SK-N-SH (cell line): ENCODE measurements around the gene POU4F3. TPM values are rescaled to one million over a fixed set of nuclear protein-coding genes. Genes with fewer than 3 reads are reported as not detected.

Experiments used
- CTCF ChIA-PET: fragments of 300-600, 350-600 bp; formaldehyde crosslinking; extraction: SDS; loops from one replicate; lab custom pipeline; 2021; lab: Yijun Ruan, JAX
- POLR2A ChIA-PET: fragments of 350-600 bp; sonication (Branson Sonifier 250); formaldehyde crosslinking; extraction: SDS; loops from one replicate; lab custom pipeline; 2020; ENCODE audit warnings: antibody characterized with exemption, inconsistent platforms; lab: Yijun Ruan, JAX
- DNase-seq: peaks from one replicate; pipeline ENCODE4 v3.0.0; 2012
- H2AFZ ChIP-seq: fragments of 200-600 bp; sonication (generic); 2 replicates; pipeline ENCODE4 v1.8.1; 2016; ENCODE audit warnings: antibody characterized with exemption, mild to moderate bottlenecking, low read depth
- H3F3A ChIP-seq: fragments of 200-600 bp; sonication (generic); replicated peaks from 2 replicates; pipeline ENCODE3; 2016; ENCODE audit warnings: antibody characterized with exemption, mild to moderate bottlenecking; ENCODE audit not compliant: insufficient read depth
- H3K27ac ChIP-seq, 2 experiments: fragments of 200-500 bp in 1 of 2; fragments of 200-600 bp in 1 of 2; sonication (Bioruptor generic) in 1 of 2; sonication (generic), shearing (Covaris generic) in 1 of 2; 2 replicates each; pipeline versions ENCODE4 v1.5.1 to v1.6.1; 2014 to 2016; ENCODE audit warnings: low read depth in 2 of 2, inconsistent platforms in 1 of 2, low read length in 1 of 2, mild to moderate bottlenecking in 1 of 2, mixed read lengths in 1 of 2
- H3K27me3 ChIP-seq: fragments of 200-600 bp; sonication (generic), shearing (Covaris generic); 2 replicates; pipeline ENCODE4 v1.6.1; 2016; ENCODE audit warnings: mixed run types; ENCODE audit not compliant: insufficient read depth
- H3K36me3 ChIP-seq, 2 experiments: fragments of 200-500 bp in 1 of 2; fragments of 200-600 bp in 1 of 2; sonication (Bioruptor generic) in 1 of 2; sonication (generic) in 1 of 2; replicated peaks in 1 of 2; 2 replicates each; pipeline versions ENCODE3 to v1.5.1; 2014 to 2016; ENCODE audit warnings: low read length in 1 of 2, mild to moderate bottlenecking in 1 of 2; ENCODE audit not compliant: insufficient read depth in 2 of 2, control insufficient read depth in 1 of 2
- H3K4me1 ChIP-seq, 2 experiments: fragments of 200-500 bp in 1 of 2; fragments of 200-600 bp in 1 of 2; sonication (Bioruptor generic) in 1 of 2; sonication (generic), shearing (Covaris generic) in 1 of 2; 2 replicates each; pipeline versions ENCODE4 v1.5.1 to v1.6.1; 2014 to 2016; ENCODE audit warnings: low read depth in 1 of 2, low read length in 1 of 2, mixed run types in 1 of 2; ENCODE audit not compliant: insufficient read depth in 2 of 2, control insufficient read depth in 1 of 2
- H3K4me2 ChIP-seq: fragments of 200-600 bp; sonication (generic), shearing (Covaris generic); 2 replicates; pipeline ENCODE4 v1.6.1; 2017; ENCODE audit warnings: mixed run types
- H3K4me3 ChIP-seq, 2 experiments: fragments of 200-500 bp in 1 of 2; fragments of 200-600 bp in 1 of 2; sonication (Bioruptor generic) in 1 of 2; sonication (generic), shearing (Covaris generic) in 1 of 2; 2 replicates each; pipeline versions ENCODE4 v1.5.1 to v1.8.1; 2014 to 2016; ENCODE audit warnings: low read depth in 2 of 2, inconsistent platforms in 1 of 2, low read length in 1 of 2, mild to moderate bottlenecking in 1 of 2, mixed read lengths in 1 of 2, moderate library complexity in 1 of 2
- H3K79me2 ChIP-seq: fragments of 200-600 bp; sonication (generic); 2 replicates; pipeline ENCODE4 v1.8.1; 2017; ENCODE audit warnings: mild to moderate bottlenecking; ENCODE audit not compliant: insufficient read depth
- H3K9ac ChIP-seq: fragments of 200-600 bp; sonication (generic); 2 replicates; pipeline ENCODE4 v1.6.1; 2017; ENCODE audit warnings: mixed run types
- H3K9me2 ChIP-seq: fragments of 200-600 bp; sonication (generic); 2 replicates; pipeline ENCODE4 v1.6.1; 2017; ENCODE audit warnings: mixed run types
- H3K9me3 ChIP-seq: fragments of 200-600 bp; sonication (generic); 2 replicates; pipeline ENCODE4 v1.6.1; 2017; ENCODE audit warnings: mixed run types, mild to moderate bottlenecking, moderate library complexity
- H4K20me1 ChIP-seq: fragments of 200-600 bp; sonication (generic); 2 replicates; pipeline ENCODE4 v1.6.1; 2017; ENCODE audit warnings: mild to moderate bottlenecking, mixed run types; ENCODE audit not compliant: insufficient read depth
- CTCF ChIP-seq: fragments of 200-600 bp; sonication (generic); IDR thresholded peaks from 2 replicates; pipeline ENCODE4 v1.6.1; 2017; ENCODE audit warnings: antibody characterized with exemption, mild to moderate bottlenecking, moderate library complexity
- EZH2phosphoT487 ChIP-seq: fragments of 200-600 bp; sonication (generic); IDR thresholded peaks from 2 replicates; pipeline ENCODE4 v1.6.1; 2017; ENCODE audit warnings: low read depth, mixed run types, mild to moderate bottlenecking, antibody characterized with exemption, moderate library complexity, borderline replicate concordance
- GATA2 ChIP-seq: sonication (generic); formaldehyde crosslinking; IDR thresholded peaks from 2 replicates; pipeline ENCODE4 v1.5.0; 2020; ENCODE audit warnings: mild to moderate bottlenecking, missing genetic modification reagents
- MAX ChIP-seq: IDR thresholded peaks from 2 replicates; pipeline ENCODE4 v1.4.0; 2012; ENCODE audit warnings: low read depth
- MEF2A ChIP-seq: IDR thresholded peaks from 2 replicates; pipeline ENCODE4 v1.4.0; 2012; ENCODE audit warnings: low read depth, borderline replicate concordance
- MXI1 ChIP-seq: IDR thresholded peaks from 2 replicates; pipeline ENCODE4 v1.6.1; 2012; ENCODE audit warnings: mild to moderate bottlenecking, low read depth, low read length, improper control_type of control experiment
- NFIC ChIP-seq: IDR thresholded peaks from 2 replicates; pipeline ENCODE4 v1.4.0; 2012; ENCODE audit warnings: borderline replicate concordance
- POLR2AphosphoS5 ChIP-seq: IDR thresholded peaks from 2 replicates; pipeline ENCODE4 v1.6.1; 2012; ENCODE audit warnings: low read depth, low read length
- RCOR1 ChIP-seq: fragments of 150-350 bp; IDR thresholded peaks from 2 replicates; pipeline ENCODE4 v1.6.1; 2017; ENCODE audit warnings: antibody characterized with exemption, low read length
- RFX5 ChIP-seq: IDR thresholded peaks from 2 replicates; pipeline ENCODE4 v1.6.1; 2012; ENCODE audit warnings: mild to moderate bottlenecking, improper control_type of control experiment, low read length
- RXRA ChIP-seq: IDR thresholded peaks from 2 replicates; pipeline ENCODE4 v1.4.0; 2012; ENCODE audit warnings: low read depth, mild to moderate bottlenecking, borderline replicate concordance
- SIN3A ChIP-seq: IDR thresholded peaks from 2 replicates; pipeline ENCODE4 v1.6.1; 2012; ENCODE audit warnings: low read depth, mild to moderate bottlenecking, low read length, moderate library complexity, borderline replicate concordance
- TCF12 ChIP-seq: IDR thresholded peaks from 2 replicates; pipeline ENCODE4 v1.4.0; 2012
- TEAD4 ChIP-seq: IDR thresholded peaks from 2 replicates; pipeline ENCODE4 v1.4.0; 2012; ENCODE audit warnings: mild to moderate bottlenecking, borderline replicate concordance; ENCODE audit not compliant: insufficient read depth
- ZBTB33 ChIP-seq: IDR thresholded peaks from 2 replicates; pipeline ENCODE4 v1.4.0; 2012; ENCODE audit warnings: low read depth, borderline replicate concordance
- WGBS: methylation state at CpG from one replicate; pipeline ENCODE4 v1.1.6; 2017; ENCODE audit warnings: low lambda C conversion rate; 5-methylcytosine and 5-hydroxymethylcytosine counted together
- polyA plus RNA-seq, 3 experiments: library from polyadenylated mRNA; depleted of rRNA; stranded (reverse); fragments of >200 nt; gene quantifications; 2 replicates each; pipeline ENCODE4 v1.2.3, GENCODE V29; 2012
- TF ChIP-seq, protein P1 (sequence below): fragments of 150-350 bp; IDR thresholded peaks from 2 replicates; pipeline ENCODE4 v1.6.1; 2016; ENCODE audit warnings: mild to moderate bottlenecking, low read depth, low read length

Gene POU4F3
- polyA plus RNA-seq, 1 of the 3 experiments (the other 2 are of a cell fraction): 0.08 TPM

DNA sequence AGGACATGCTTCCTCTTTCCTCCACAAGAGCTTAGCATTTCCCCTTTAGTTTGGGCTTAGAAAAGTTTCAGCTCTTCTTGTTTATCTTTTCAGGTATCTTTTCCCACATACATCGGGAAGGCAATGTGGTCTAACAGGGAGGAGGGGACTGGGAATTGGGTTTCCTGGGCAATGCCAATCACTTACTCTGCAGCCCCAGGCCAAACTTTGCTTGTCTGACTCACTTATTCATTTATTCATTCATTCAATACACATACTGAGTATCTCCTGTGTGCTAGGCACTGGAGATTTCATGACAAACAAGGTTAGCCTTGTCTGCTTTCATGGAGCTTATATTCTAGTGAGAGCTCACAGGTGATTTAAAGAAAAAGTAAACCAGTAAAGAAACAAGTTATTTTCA, 10.7 kb upstream of the POU4F3 start:
- WGBS: 45% methylated on average over 1 of the region's 1 CpG
- Histone ChIP-seq H3K4me1 (no peaks in the 10 kb centered on the region), H2AFZ (no peak overlapping the region), H3K27me3 (peaks cover 19% of the 10 kb centered on the region; the same call in 1 of the 2 replicates), H3K79me2 (no peaks in the 10 kb centered on the region), H3K27ac (no peak overlapping the region), H3K36me3 (no peaks in the 10 kb centered on the region), H3K9me3 (no peaks in the 10 kb centered on the region), H3K9ac (no peak overlapping the region), H4K20me1 (no peaks in the 10 kb centered on the region), H3K9me2 (no peaks in the 10 kb centered on the region), H3K4me3 (no peak overlapping the region), H3F3A (no peaks in the 10 kb centered on the region), H3K4me2 (no peak overlapping the region)
- DNase-seq: no peak
- CTCF ChIA-PET: interaction anchor here (0.5 to 1.6 kb wide), 2 partner anchors 14 to 77 kb away, joined by 3 to 4 read pairs; no protein-coding TSS in a partner anchor
- POLR2A ChIA-PET: no interaction called here
- no peak for TF ChIP-seq TCF12

DNA sequence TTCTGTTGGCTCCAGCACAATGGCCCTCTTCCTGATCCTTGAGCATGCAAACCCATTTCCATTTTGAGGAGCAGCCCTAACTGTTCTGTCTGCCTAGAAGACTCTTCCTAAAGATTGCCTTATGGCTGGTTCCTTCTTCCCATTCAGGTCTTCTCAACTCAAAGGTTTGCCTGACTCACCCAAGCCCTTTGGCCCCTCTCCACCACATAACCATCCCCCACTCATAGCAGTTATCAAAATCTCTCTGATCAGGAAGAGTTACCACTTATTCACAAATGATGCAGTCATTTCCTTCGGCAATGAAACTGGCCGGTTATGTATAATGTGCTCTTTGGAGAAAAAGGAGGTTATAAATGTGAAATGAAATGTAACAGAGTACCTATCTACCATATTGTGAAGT, 8.9 kb upstream of the POU4F3 start:
- H4K20me1 ChIP-seq: no peaks in the 10 kb centered on the region
- 63% methylated on average over 2 of the region's 2 CpGs for WGBS

More for the DNA sequence above, 8.9 kb upstream of the POU4F3 start:
- Histone ChIP-seq H3K4me2 (no peak overlapping the region), H2AFZ (no peak overlapping the region), H3K9ac (no peak overlapping the region), H3F3A (no peaks in the 10 kb centered on the region), H3K79me2 (no peaks in the 10 kb centered on the region), H3K4me3 (no peak overlapping the region), H3K27ac (no peak overlapping the region), H3K27me3 (peaks cover 26% of the 10 kb centered on the region; the same call in 1 of the 2 replicates), H3K9me2 (no peaks in the 10 kb centered on the region), H3K36me3 (no peaks in the 10 kb centered on the region), H3K9me3 (no peaks in the 10 kb centered on the region), H3K4me1 (no peaks in the 10 kb centered on the region)
- ChIA-PET POLR2A (no interaction called here), CTCF (no interaction called here)
- TF ChIP-seq RCOR1 (no peak), CTCF (no peak), GATA2 (CRISPR knock-in tag) (no peak), NFIC (no peak), MXI1 (no peak), TEAD4 (no peak), POLR2AphosphoS5 (no peak), TCF12 (no peak), MAX (no peak), ZBTB33 (no peak), SIN3A (no peak), MEF2A (no peak), RXRA (no peak), EZH2phosphoT487 (no peak), RFX5 (no peak)
- TF ChIP-seq, protein P1, sequence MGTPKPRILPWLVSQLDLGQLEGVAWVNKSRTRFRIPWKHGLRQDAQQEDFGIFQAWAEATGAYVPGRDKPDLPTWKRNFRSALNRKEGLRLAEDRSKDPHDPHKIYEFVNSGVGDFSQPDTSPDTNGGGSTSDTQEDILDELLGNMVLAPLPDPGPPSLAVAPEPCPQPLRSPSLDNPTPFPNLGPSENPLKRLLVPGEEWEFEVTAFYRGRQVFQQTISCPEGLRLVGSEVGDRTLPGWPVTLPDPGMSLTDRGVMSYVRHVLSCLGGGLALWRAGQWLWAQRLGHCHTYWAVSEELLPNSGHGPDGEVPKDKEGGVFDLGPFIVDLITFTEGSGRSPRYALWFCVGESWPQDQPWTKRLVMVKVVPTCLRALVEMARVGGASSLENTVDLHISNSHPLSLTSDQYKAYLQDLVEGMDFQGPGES: no peak
- DNase-seq: no peak
